ENCODE data around the gene NLRP1.

Gene NLRP1

GRCh38 chr17:5485270-5486205 is 98.8 kb downstream of the NLRP1 start, which contains the start of gene DERL2:
TSS of gene DERL2 (minus strand) at chr17:5486178. CDS start at chr17:5486161, 17 bp downstream.
- in situ Hi-C loops (cut with HindIII; ENCODE audit: low sequenced_read_pairs): no loop called here

- in situ Hi-C loops (cut with HindIII; ENCODE audit: low sequenced_read_pairs): loop anchor here (5.0 kb wide), 1 partner anchor 76 kb away; no protein-coding TSS in a partner anchor
These were observed 102.9 kb downstream of the NLRP1 start for GRCh38 chr17:5481451-5481850.

- in situ Hi-C loops (cut with HindIII; ENCODE audit: low sequenced_read_pairs): loop anchor here (5.0 kb wide), 1 partner anchor 76 kb away; no protein-coding TSS in a partner anchor
These were observed 103.3 kb downstream of the NLRP1 start for GRCh38 chr17:5480962-5481361.

- in situ Hi-C loops (cut with HindIII; ENCODE audit: low sequenced_read_pairs): no loop called here
These were observed 105.3 kb downstream of the NLRP1 start for GRCh38 chr17:5478992-5479391.

GRCh38 chr17:5473906-5474305 is 110.4 kb downstream of the NLRP1 start:
- in situ Hi-C loops (cut with HindIII; ENCODE audit: low sequenced_read_pairs): loop anchor here (5.0 kb wide), 1 partner anchor 53 kb away; no protein-coding TSS in a partner anchor

DNA sequence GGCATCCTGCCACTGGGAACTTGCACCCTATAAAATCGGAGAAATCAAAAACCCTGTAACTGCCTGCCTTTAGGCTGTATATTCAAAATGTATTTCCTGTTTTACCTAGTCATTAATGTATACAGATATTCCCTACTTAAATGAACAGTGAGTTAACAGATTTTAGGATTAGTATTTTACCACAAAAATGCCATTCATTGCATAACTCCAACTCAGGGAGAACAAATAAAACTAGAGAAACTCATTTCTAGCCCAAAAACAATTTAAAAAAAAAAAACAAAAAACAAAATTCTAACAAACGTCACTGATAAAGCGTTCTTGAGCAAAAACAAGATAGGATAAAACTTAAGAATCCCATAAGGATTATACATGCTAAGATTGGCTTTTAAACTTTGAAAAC is 111.8 kb downstream of the NLRP1 start:
- in situ Hi-C loops (cut with HindIII; ENCODE audit: low sequenced_read_pairs): loop anchor here (5.0 kb wide), 1 partner anchor 55 kb away; no protein-coding TSS in a partner anchor

GRCh38 chr17:5468075-5468473 is 116.2 kb downstream of the NLRP1 start:
- in situ Hi-C loops (cut with HindIII; ENCODE audit: low sequenced_read_pairs): no loop called here

DNA sequence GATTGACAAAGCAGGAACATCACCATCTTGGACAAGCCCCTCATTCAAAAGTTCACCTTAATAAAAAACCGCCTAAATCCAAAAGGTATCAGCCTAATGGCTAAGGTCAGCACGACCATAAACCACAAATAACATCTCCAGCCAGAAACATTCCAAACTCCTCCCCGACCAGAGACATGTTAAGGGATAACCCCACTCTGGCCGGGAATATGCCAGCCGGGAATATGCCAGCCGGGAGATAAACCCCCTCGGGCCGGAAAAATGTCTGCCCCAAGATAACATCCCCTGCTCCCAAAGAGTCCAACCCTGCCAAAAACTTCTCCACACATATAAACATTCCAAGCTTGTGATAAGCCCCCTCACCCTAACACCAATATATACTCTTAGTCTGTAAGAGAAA is 116.9 kb downstream of the NLRP1 start:
- in situ Hi-C loops (cut with HindIII; ENCODE audit: low sequenced_read_pairs): no loop called here

DNA sequence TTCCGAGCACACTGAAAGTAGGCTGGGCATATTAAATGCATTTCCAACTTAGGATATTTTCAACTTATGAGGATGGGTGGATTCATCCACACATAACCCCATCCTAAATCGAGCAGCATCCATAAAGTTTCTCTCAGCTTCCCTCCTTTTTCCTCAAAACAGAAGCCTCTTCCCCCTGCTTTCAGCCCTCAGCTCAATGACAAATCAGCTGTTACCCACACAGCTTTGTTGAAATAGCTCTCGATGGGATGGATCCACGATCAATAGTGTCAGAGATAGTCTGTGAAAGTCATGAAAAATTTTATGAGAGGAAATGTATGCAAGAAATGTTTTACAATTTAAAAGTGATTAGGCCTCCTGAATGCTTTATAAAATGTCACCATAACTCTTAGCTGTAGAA is 118.0 kb downstream of the NLRP1 start:
- in situ Hi-C loops (cut with HindIII; ENCODE audit: low sequenced_read_pairs): no loop called here

DNA sequence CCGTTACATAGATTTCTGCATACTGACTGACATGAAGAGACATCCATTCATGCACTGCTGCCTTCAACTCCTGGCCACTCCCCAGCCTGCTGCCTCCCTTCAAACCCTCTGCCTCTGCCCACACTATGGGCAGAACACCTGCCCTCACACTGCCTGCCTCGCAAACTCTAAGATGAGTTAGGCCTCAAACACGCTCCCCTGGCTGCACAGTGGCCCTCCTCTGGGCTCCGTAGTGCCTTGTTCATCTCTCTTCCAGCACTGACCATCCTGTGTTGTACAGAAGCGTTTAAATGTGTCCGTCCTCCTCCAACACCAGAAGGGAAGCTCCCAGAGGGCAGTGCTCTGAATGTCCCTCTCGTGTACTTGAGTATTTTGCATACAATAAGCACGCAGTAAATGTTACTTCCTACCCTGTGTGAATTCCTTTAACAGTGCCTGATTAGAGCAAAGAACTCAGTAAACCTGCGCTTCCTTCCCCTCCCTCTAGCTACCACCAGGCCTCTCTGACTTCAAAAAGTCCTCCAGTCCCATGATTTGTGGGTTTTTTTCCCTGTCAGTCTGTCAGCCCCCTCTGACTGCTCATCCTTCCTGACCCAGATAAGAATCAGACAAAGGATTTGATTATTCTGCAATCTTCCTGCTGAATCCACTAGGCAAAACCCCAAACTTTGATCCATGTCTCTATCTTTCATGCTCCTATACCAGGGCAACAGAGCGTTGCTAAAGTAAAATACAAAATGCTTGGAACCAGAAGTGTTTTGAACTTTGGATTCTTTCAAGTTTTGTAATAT is 119.4 kb downstream of the NLRP1 start:
- in situ Hi-C loops (cut with HindIII; ENCODE audit: low sequenced_read_pairs): no loop called here
